ENCODE data around the gene ALDH3B2.
"Not testable (repeated sequence)": the region's sequence is repeated elsewhere in the genome, so short reads cannot be mapped to it uniquely, and the experiment has no call there.

ALDH3B2 gene

GRCh38 chr11:67628710-67629385 is 45.6 kb downstream of the ALDH3B2 start:
- H3K4me1 Mint-ChIP-seq, result peaks cover 23% of the 10 kb centered on the region
- CTCF ChIA-PET, result interaction anchor here (1.0 to 8.0 kb wide), 12 partner anchors 12 to 272 kb away, joined by 3 to 91 read pairs (median 4); partner anchors contain the start of genes ACY3 and GSTP1
- peak overlapping the region; percentile 95 for H3K27ac Mint-ChIP-seq
- H3K27me3 Mint-ChIP-seq, result peaks cover 9% of the 10 kb centered on the region
- DNase-seq, result no peak
- peak overlapping the region; percentile 60 for H3K4me3 Mint-ChIP-seq
- H3K36me3 Mint-ChIP-seq, result peaks cover 1% of the 10 kb centered on the region
- H3K9me3 Mint-ChIP-seq, result no peaks in the 10 kb centered on the region

GRCh38 chr11:67627812-67628624 is 46.4 kb downstream of the ALDH3B2 start:
- Mint-ChIP-seq H3K36me3 (peaks cover 1% of the 10 kb centered on the region), H3K4me3 (no peak overlapping the region), H3K4me1 (peaks cover 23% of the 10 kb centered on the region), H3K27me3 (peaks cover 9% of the 10 kb centered on the region), H3K9me3 (no peaks in the 10 kb centered on the region), H3K27ac (peak overlapping the region; percentile 58)
- no peak for DNase-seq
- CTCF ChIA-PET, result interaction anchor here (0.8 to 8.0 kb wide), 9 partner anchors 8 to 99 kb away, joined by 3 to 91 read pairs (median 10); partner anchors contain the start of gene ACY3

- Mint-ChIP-seq H3K36me3 (peaks cover 1% of the 10 kb centered on the region), H3K27ac (no peak overlapping the region), H3K9me3 (no peaks in the 10 kb centered on the region), H3K27me3 (peaks cover 7% of the 10 kb centered on the region), H3K4me1 (peaks cover 23% of the 10 kb centered on the region), H3K4me3 (no peak overlapping the region)
- no peak for DNase-seq
- CTCF ChIA-PET, result interaction anchor here (0.8 to 8.0 kb wide), 7 partner anchors 9 to 32 kb away, joined by 3 to 91 read pairs (median 8); partner anchors contain the start of gene ACY3
Measured at GRCh38 chr11:67627441-67627811, 47.0 kb downstream of the ALDH3B2 start.

- Mint-ChIP-seq H3K36me3 (peaks cover 1% of the 10 kb centered on the region), H3K4me3 (no peak overlapping the region), H3K4me1 (peaks cover 23% of the 10 kb centered on the region), H3K9me3 (no peaks in the 10 kb centered on the region), H3K27ac (no peak overlapping the region), H3K27me3 (peaks cover 3% of the 10 kb centered on the region)
- CTCF ChIA-PET, result interaction anchor here (0.8 to 8.0 kb wide), 6 partner anchors 9 to 32 kb away, joined by 3 to 91 read pairs (median 6); partner anchors contain the start of gene ACY3
- no peak for DNase-seq
Measured at GRCh38 chr11:67626970-67627369, 47.5 kb downstream of the ALDH3B2 start.

GRCh38 chr11:67626131-67626833 is 48.1 kb downstream of the ALDH3B2 start:
- not testable (repeated sequence) for H3K9me3 Mint-ChIP-seq, H3K4me3 Mint-ChIP-seq, H3K36me3 Mint-ChIP-seq, H3K27me3 Mint-ChIP-seq, H3K27ac Mint-ChIP-seq, DNase-seq
- H3K4me1 Mint-ChIP-seq, result peaks cover 23% of the 10 kb centered on the region
- CTCF ChIA-PET, result interaction anchor here (1.0 to 8.0 kb wide), 3 partner anchors 9 to 33 kb away, joined by 3 to 91 read pairs (median 8); partner anchors contain the start of gene ACY3

GRCh38 chr11:67623795-67624194 is 50.6 kb downstream of the ALDH3B2 start:
- H3K27me3 Mint-ChIP-seq, H3K27ac Mint-ChIP-seq, H3K4me3 Mint-ChIP-seq, H3K9me3 Mint-ChIP-seq, H3K36me3 Mint-ChIP-seq, CTCF ChIA-PET: not testable (repeated sequence)
- peak; percentile 5 for DNase-seq
- H3K4me1 Mint-ChIP-seq, result peaks cover 11% of the 10 kb centered on the region

GRCh38 chr11:67622905-67623304 is 51.5 kb downstream of the ALDH3B2 start:
- H3K4me3 Mint-ChIP-seq, CTCF ChIA-PET, DNase-seq, H3K27ac Mint-ChIP-seq, H3K4me1 Mint-ChIP-seq, H3K36me3 Mint-ChIP-seq, H3K27me3 Mint-ChIP-seq, H3K9me3 Mint-ChIP-seq: not testable (repeated sequence)

GRCh38 chr11:67621928-67622327 is 52.5 kb downstream of the ALDH3B2 start:
- H3K4me3 Mint-ChIP-seq, DNase-seq, H3K27me3 Mint-ChIP-seq, CTCF ChIA-PET, H3K36me3 Mint-ChIP-seq, H3K27ac Mint-ChIP-seq, H3K9me3 Mint-ChIP-seq: not testable (repeated sequence)
- peaks cover 10% of the 10 kb centered on the region for H3K4me1 Mint-ChIP-seq

- peak; percentile 13 for DNase-seq
- H3K4me3 Mint-ChIP-seq, H3K36me3 Mint-ChIP-seq, H3K27me3 Mint-ChIP-seq, H3K9me3 Mint-ChIP-seq, CTCF ChIA-PET, H3K27ac Mint-ChIP-seq: not testable (repeated sequence)
- H3K4me1 Mint-ChIP-seq, result peaks cover 13% of the 10 kb centered on the region
Measured at GRCh38 chr11:67620621-67621020, 53.8 kb downstream of the ALDH3B2 start.

GRCh38 chr11:67619683-67620618 is 54.5 kb downstream of the ALDH3B2 start:
- H3K4me3 Mint-ChIP-seq, CTCF ChIA-PET: not testable (repeated sequence)

GRCh38 chr11:67618901-67619659 is 55.3 kb downstream of the ALDH3B2 start:
- Mint-ChIP-seq H3K4me1 (peaks cover 23% of the 10 kb centered on the region), H3K27me3 (peaks cover 14% of the 10 kb centered on the region)
- H3K9me3 Mint-ChIP-seq, H3K4me3 Mint-ChIP-seq, H3K36me3 Mint-ChIP-seq, CTCF ChIA-PET, DNase-seq, H3K27ac Mint-ChIP-seq: not testable (repeated sequence)

More at GRCh38 chr11:67619683-67620618, 54.5 kb downstream of the ALDH3B2 start:
- H3K27ac Mint-ChIP-seq, H3K9me3 Mint-ChIP-seq, H3K36me3 Mint-ChIP-seq: not testable (repeated sequence)
- peak; percentile 9 for DNase-seq
- H3K27me3 Mint-ChIP-seq, result peaks cover 14% of the 10 kb centered on the region
- peaks cover 15% of the 10 kb centered on the region for H3K4me1 Mint-ChIP-seq

GRCh38 chr11:67617243-67617953 is 57.0 kb downstream of the ALDH3B2 start:
- peaks cover 7% of the 10 kb centered on the region for H3K36me3 Mint-ChIP-seq
- no peaks in the 10 kb centered on the region for H3K9me3 Mint-ChIP-seq
- peaks cover 14% of the 10 kb centered on the region for H3K27me3 Mint-ChIP-seq
- no peak overlapping the region for H3K27ac Mint-ChIP-seq
- H3K4me1 Mint-ChIP-seq, result peaks cover 36% of the 10 kb centered on the region
- no peak overlapping the region for H3K4me3 Mint-ChIP-seq
- CTCF ChIA-PET, result interaction anchor here (0.8 to 2.1 kb wide), 2 partner anchors 9 to 12 kb away, joined by 3 to 10 read pairs; partner anchors contain the start of gene NUDT8
- no peak for DNase-seq
